ENCODE results near the gene ALAS1. TPM values are rescaled to one million over a fixed set of nuclear protein-coding genes. Genes with fewer than 3 reads are reported as not detected.

ALAS1 gene
- total RNA-seq, 1 donor from 2014 or later: 56.3 TPM

- TF ChIP-seq EZH2 (IDR thresholded peaks at IDR 0.05; ENCODE audit: insufficient read depth, low read length) (no peak), CTCF (IDR thresholded peaks at IDR 0.05; ENCODE audit: insufficient read depth, low read depth, low read length) (no peak)
- Histone ChIP-seq H3K79me2 (ENCODE audit: insufficient read depth, low read length) (no peaks in the 10 kb centered on the region), H2AFZ (ENCODE audit: low read depth, low read length) (no peak overlapping the region), H3K27me3 (ENCODE audit: insufficient read depth, low read length) (no peaks in the 10 kb centered on the region), H4K20me1 (ENCODE audit: insufficient read depth, low read length) (no peaks in the 10 kb centered on the region), H3K36me3 (ENCODE audit: insufficient read depth, low read length) (no peaks in the 10 kb centered on the region), H3K4me3 (ENCODE audit: insufficient read depth, low read depth, low read length) (no peak overlapping the region), H3K27ac (ENCODE audit: low read depth, low read length) (no peak overlapping the region), H3K9me3 (ENCODE audit: insufficient read depth, low read depth, low read length) (no peaks in the 10 kb centered on the region), H3K9ac (ENCODE audit: low read length) (no peak overlapping the region), H3K4me2 (ENCODE audit: low read length) (no peak overlapping the region), H3K4me1 (ENCODE audit: insufficient read depth, low read length) (no peaks in the 10 kb centered on the region)
- Mint-ChIP-seq H3K27me3 (ENCODE audit: low read depth, unreplicated experiment) (peaks cover 33% of the 10 kb centered on the region), H3K9me3 (ENCODE audit: unreplicated experiment) (peaks cover 1% of the 10 kb centered on the region), H3K27ac (ENCODE audit: unreplicated experiment) (no peak overlapping the region), H3K4me3 (ENCODE audit: unreplicated experiment) (no peak overlapping the region), H3K4me1 (ENCODE audit: low read depth, unreplicated experiment) (peaks cover 1% of the 10 kb centered on the region), H3K36me3 (ENCODE audit: low read depth, unreplicated experiment) (peaks cover 2% of the 10 kb centered on the region)
- DNase-seq (ENCODE audit: low read depth): no peak
- FAIRE-seq: no peak
Measured at GRCh38 chr3:52178537-52178936, 19.4 kb upstream of the ALAS1 start.

GRCh38 chr3:52181543-52181942, 16.4 kb upstream of the ALAS1 start:
- no peak for FAIRE-seq
- H2AFZ ChIP-seq (ENCODE audit: low read depth, low read length): no peak overlapping the region
- H3K27me3 ChIP-seq (ENCODE audit: insufficient read depth, low read length): no peaks in the 10 kb centered on the region
- peak; percentile 60 for DNase-seq (ENCODE audit: low read depth)
- Mint-ChIP-seq H3K27ac (ENCODE audit: unreplicated experiment) (no peak overlapping the region), H3K27me3 (ENCODE audit: low read depth, unreplicated experiment) (peaks cover 25% of the 10 kb centered on the region), H3K4me1 (ENCODE audit: low read depth, unreplicated experiment) (peaks cover 1% of the 10 kb centered on the region), H3K4me3 (ENCODE audit: unreplicated experiment) (no peak overlapping the region), H3K9me3 (ENCODE audit: unreplicated experiment) (peaks cover 3% of the 10 kb centered on the region), H3K36me3 (ENCODE audit: low read depth, unreplicated experiment) (no peaks in the 10 kb centered on the region)
- no peak for TF ChIP-seq CTCF (IDR thresholded peaks at IDR 0.05; ENCODE audit: insufficient read depth, low read depth, low read length)
- no peaks in the 10 kb centered on the region for H3K36me3 ChIP-seq (ENCODE audit: insufficient read depth, low read length)
- H3K4me3 ChIP-seq (ENCODE audit: insufficient read depth, low read depth, low read length): no peak overlapping the region
- no peak overlapping the region for H3K4me2 ChIP-seq (ENCODE audit: low read length)
- H3K9ac ChIP-seq (ENCODE audit: low read length): no peak overlapping the region
- no peaks in the 10 kb centered on the region for H3K9me3 ChIP-seq (ENCODE audit: insufficient read depth, low read depth, low read length)
- no peaks in the 10 kb centered on the region for H4K20me1 ChIP-seq (ENCODE audit: insufficient read depth, low read length)
- H3K79me2 ChIP-seq (ENCODE audit: insufficient read depth, low read length): no peaks in the 10 kb centered on the region
- H3K27ac ChIP-seq (ENCODE audit: low read depth, low read length): no peak overlapping the region
- H3K4me1 ChIP-seq (ENCODE audit: insufficient read depth, low read length): no peaks in the 10 kb centered on the region

- H2AFZ ChIP-seq (ENCODE audit: low read depth, low read length): no peak overlapping the region
- no peak overlapping the region for H3K27ac ChIP-seq (ENCODE audit: low read depth, low read length)
- H3K4me1 ChIP-seq (ENCODE audit: insufficient read depth, low read length): no peaks in the 10 kb centered on the region
- H3K4me3 ChIP-seq (ENCODE audit: insufficient read depth, low read depth, low read length): no peak overlapping the region
- H3K9ac ChIP-seq (ENCODE audit: low read length): no peak overlapping the region
- no peak overlapping the region for H3K4me2 ChIP-seq (ENCODE audit: low read length)
- FAIRE-seq (no peak), DNase-seq (ENCODE audit: low read depth) (no peak)
- H3K4me1 Mint-ChIP-seq (ENCODE audit: low read depth, unreplicated experiment): peaks cover 1% of the 10 kb centered on the region
- H3K9me3 ChIP-seq (ENCODE audit: insufficient read depth, low read depth, low read length): no peaks in the 10 kb centered on the region
- peaks cover 25% of the 10 kb centered on the region for H3K27me3 Mint-ChIP-seq (ENCODE audit: low read depth, unreplicated experiment)
- no peaks in the 10 kb centered on the region for H3K36me3 ChIP-seq (ENCODE audit: insufficient read depth, low read length)
- TF ChIP-seq EZH2 (IDR thresholded peaks at IDR 0.05; ENCODE audit: insufficient read depth, low read length) (no peak), CTCF (IDR thresholded peaks at IDR 0.05; ENCODE audit: insufficient read depth, low read depth, low read length) (no peak)
- H3K4me3 Mint-ChIP-seq (ENCODE audit: unreplicated experiment): no peak overlapping the region
- H3K79me2 ChIP-seq (ENCODE audit: insufficient read depth, low read length): no peaks in the 10 kb centered on the region
- H4K20me1 ChIP-seq (ENCODE audit: insufficient read depth, low read length): no peaks in the 10 kb centered on the region
- no peak overlapping the region for H3K27ac Mint-ChIP-seq (ENCODE audit: unreplicated experiment)
- H3K36me3 Mint-ChIP-seq (ENCODE audit: low read depth, unreplicated experiment): no peaks in the 10 kb centered on the region
- H3K27me3 ChIP-seq (ENCODE audit: insufficient read depth, low read length): no peaks in the 10 kb centered on the region
- H3K9me3 Mint-ChIP-seq (ENCODE audit: unreplicated experiment): peaks cover 6% of the 10 kb centered on the region
Measured at GRCh38 chr3:52182196-52182595, 15.8 kb upstream of the ALAS1 start.
